ENCODE results near the gene RAB11A. TPM values are rescaled to one million over a fixed set of nuclear protein-coding genes. Genes with fewer than 3 reads are reported as not detected.

RAB11A gene
- total RNA-seq, 4 donors from 2014 or later = 144 to 220 (median 199) TPM

GRCh38 chr15:65916664-65917406 lies 47.5 kb downstream of the RAB11A start:
- Histone ChIP-seq H3K27me3 (no peaks in the 10 kb centered on the region), H3K9me3 (no peaks in the 10 kb centered on the region), H3K4me3 (no peak overlapping the region), H3K4me1 (no peaks in the 10 kb centered on the region), H3K27ac (no peak overlapping the region), H3K36me3 (peaks cover 0 to 7% (median 0%) of the 10 kb centered on the region in 3 donors)
- peak in 2 of 3 donors; percentile 23 to 52 for DNase-seq
- TF ChIP-seq CTCF (IDR thresholded peaks at IDR 0.05) (peak in 4 of 6 experiments; percentile 29 to 45 (median 38)), POLR2A (IDR thresholded peaks at IDR 0.05) (no peak)

- peaks cover 0 to 1% (median 0%) of the 10 kb centered on the region in 3 donors for H3K36me3 ChIP-seq
- H3K27me3 ChIP-seq = no peaks in the 10 kb centered on the region
- no peak overlapping the region for H3K27ac ChIP-seq
- no peaks in the 10 kb centered on the region for H3K9me3 ChIP-seq
- DNase-seq = no peak
- H3K4me3 ChIP-seq = no peak overlapping the region
- H3K4me1 ChIP-seq = no peaks in the 10 kb centered on the region
- TF ChIP-seq CTCF (IDR thresholded peaks at IDR 0.05) = no peak
- no peak for TF ChIP-seq POLR2A (IDR thresholded peaks at IDR 0.05)
Measured at GRCh38 chr15:65917407-65917756, 48.1 kb downstream of the RAB11A start.

- Histone ChIP-seq H3K4me3 (no peak overlapping the region), H3K27me3 (no peaks in the 10 kb centered on the region), H3K9me3 (no peaks in the 10 kb centered on the region), H3K27ac (no peak overlapping the region), H3K36me3 (no peaks in the 10 kb centered on the region), H3K4me1 (no peaks in the 10 kb centered on the region)
- no peak for TF ChIP-seq CTCF (IDR thresholded peaks at IDR 0.05)
- TF ChIP-seq POLR2A (IDR thresholded peaks at IDR 0.05) = no peak
- DNase-seq = no peak
Measured at GRCh38 chr15:65917936-65918335, 48.6 kb downstream of the RAB11A start.

GRCh38 chr15:65918357-65918920 lies 49.1 kb downstream of the RAB11A start:
- no peak for DNase-seq
- Histone ChIP-seq H3K36me3 (no peaks in the 10 kb centered on the region), H3K4me3 (no peak overlapping the region), H3K4me1 (no peaks in the 10 kb centered on the region), H3K27ac (no peak overlapping the region), H3K9me3 (no peaks in the 10 kb centered on the region), H3K27me3 (no peaks in the 10 kb centered on the region)
- TF ChIP-seq POLR2A (IDR thresholded peaks at IDR 0.05) = no peak
- no peak for TF ChIP-seq CTCF (IDR thresholded peaks at IDR 0.05)

- TF ChIP-seq CTCF (IDR thresholded peaks at IDR 0.05) (no peak), POLR2A (IDR thresholded peaks at IDR 0.05) (no peak)
- no peak for DNase-seq
Measured at GRCh38 chr15:65918945-65919344, 49.7 kb downstream of the RAB11A start.

More at GRCh38 chr15:65918945-65919344, 49.7 kb downstream of the RAB11A start:
- no peaks in the 10 kb centered on the region for H3K36me3 ChIP-seq
- no peaks in the 10 kb centered on the region for H3K27me3 ChIP-seq
- H3K4me1 ChIP-seq = no peaks in the 10 kb centered on the region
- no peaks in the 10 kb centered on the region for H3K9me3 ChIP-seq
- no peak overlapping the region for H3K27ac ChIP-seq
- no peak overlapping the region for H3K4me3 ChIP-seq

Measured in Peyer's patch (tissue), 4 donors.